22Rv1 (cell line): ENCODE measurements around the gene QSER1.

Source experiments
- ZFX ChIP-seq: fragments of 450-650 bp; IDR thresholded peaks from 2 replicates; pipeline ENCODE4 v1.6.1; 2017; ENCODE audit warnings: antibody characterized with exemption, borderline replicate concordance
- TF ChIP-seq, protein P1 (sequence below): fragments of 450-650 bp; IDR thresholded peaks from 2 replicates; pipeline ENCODE4 v1.5.1; 2017; ENCODE audit warnings: mild to moderate bottlenecking

DNA sequence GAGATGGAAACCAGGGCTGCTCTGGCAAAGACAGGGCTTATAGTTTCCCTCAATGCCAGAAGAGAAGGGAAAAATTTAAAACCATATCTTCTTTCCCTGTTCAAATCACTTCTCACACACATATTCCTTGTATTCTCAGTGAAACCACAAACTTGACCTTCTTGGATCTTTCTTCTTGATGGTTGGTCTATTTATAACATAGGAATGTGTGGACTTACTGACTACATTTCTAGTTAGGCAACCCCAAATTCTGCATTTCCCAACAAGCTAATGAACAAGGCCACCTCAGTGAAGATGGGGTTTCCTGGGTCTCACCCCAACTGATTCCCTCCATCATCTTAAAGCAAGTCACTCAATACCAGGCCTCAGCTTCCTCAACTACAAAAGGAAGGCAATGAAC lies 3.8 kb upstream of the QSER1 start:
- TF ChIP-seq, protein P1, sequence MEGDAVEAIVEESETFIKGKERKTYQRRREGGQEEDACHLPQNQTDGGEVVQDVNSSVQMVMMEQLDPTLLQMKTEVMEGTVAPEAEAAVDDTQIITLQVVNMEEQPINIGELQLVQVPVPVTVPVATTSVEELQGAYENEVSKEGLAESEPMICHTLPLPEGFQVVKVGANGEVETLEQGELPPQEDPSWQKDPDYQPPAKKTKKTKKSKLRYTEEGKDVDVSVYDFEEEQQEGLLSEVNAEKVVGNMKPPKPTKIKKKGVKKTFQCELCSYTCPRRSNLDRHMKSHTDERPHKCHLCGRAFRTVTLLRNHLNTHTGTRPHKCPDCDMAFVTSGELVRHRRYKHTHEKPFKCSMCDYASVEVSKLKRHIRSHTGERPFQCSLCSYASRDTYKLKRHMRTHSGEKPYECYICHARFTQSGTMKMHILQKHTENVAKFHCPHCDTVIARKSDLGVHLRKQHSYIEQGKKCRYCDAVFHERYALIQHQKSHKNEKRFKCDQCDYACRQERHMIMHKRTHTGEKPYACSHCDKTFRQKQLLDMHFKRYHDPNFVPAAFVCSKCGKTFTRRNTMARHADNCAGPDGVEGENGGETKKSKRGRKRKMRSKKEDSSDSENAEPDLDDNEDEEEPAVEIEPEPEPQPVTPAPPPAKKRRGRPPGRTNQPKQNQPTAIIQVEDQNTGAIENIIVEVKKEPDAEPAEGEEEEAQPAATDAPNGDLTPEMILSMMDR: no peak
- no peak for TF ChIP-seq ZFX
